HG02981 (cell line): ENCODE measurements around the gene PIM1.

Experiments
- ATAC-seq: cut with Tn5 transposase; IDR thresholded peaks from one replicate; pipeline ENCODE4 v1.9.1; 2021; ENCODE audit warnings: mild to moderate bottlenecking, moderate library complexity; ENCODE audit not compliant: unreplicated experiment

Gene PIM1

GRCh38 chr6:37218511-37218910, 48.6 kb downstream of the PIM1 start:
- no peak for ATAC-seq

- no peak for ATAC-seq
Observed at GRCh38 chr6:37221585-37222124, 51.7 kb downstream of the PIM1 start.

GRCh38 chr6:37222125-37222967, 52.4 kb downstream of the PIM1 start:
- peak; percentile 78 for ATAC-seq

- no peak for ATAC-seq
Observed at GRCh38 chr6:37222992-37223391, 53.0 kb downstream of the PIM1 start.
